Calu3 (cell line): ENCODE data around the gene BUB1. TPM values are rescaled to one million over a fixed set of nuclear protein-coding genes. Genes with fewer than 3 reads are reported as not detected.

Experiments
- Bru-seq: library from RNA; stranded (reverse); fragments of 400-500 nt; gene quantifications from one replicate; lab custom pipeline; 2021; lab: Mats Ljungman, UMichigan
- BruChase-seq, 2 experiments: library from RNA; stranded (reverse); fragments of 400-500 nt; gene quantifications; one replicate each; lab custom pipeline; 2021; lab: Mats Ljungman, UMichigan
- BruUV-seq: library from RNA; stranded (reverse); fragments of 400-500 nt; replicated peaks from 2 replicates; lab custom pipeline; 2021; lab: Mats Ljungman, UMichigan
- CTCF ChIA-PET: fragments of 300-600 bp; sonication (Branson Sonifier 250); formaldehyde crosslinking; loops from one replicate; lab custom pipeline; 2022; ENCODE audit warnings: antibody characterized with exemption; lab: Charles Lee
- DNase-seq: peaks from one replicate; pipeline ENCODE4 v3.0.0; 2022
- H3K27ac Mint-ChIP-seq: one replicate; pipeline ENCODE4 v1.8.0; 2022; ENCODE audit warnings: mixed read lengths; ENCODE audit not compliant: unreplicated experiment
- H3K27me3 Mint-ChIP-seq: one replicate; pipeline ENCODE4 v1.8.0; 2022; ENCODE audit warnings: mixed read lengths; ENCODE audit not compliant: unreplicated experiment
- H3K36me3 Mint-ChIP-seq: one replicate; pipeline ENCODE4 v1.8.0; 2022; ENCODE audit warnings: mild to moderate bottlenecking, moderate library complexity, mixed read lengths; ENCODE audit not compliant: insufficient read depth, unreplicated experiment
- H3K4me1 Mint-ChIP-seq: one replicate; pipeline ENCODE4 v1.8.0; 2022; ENCODE audit warnings: mild to moderate bottlenecking, low read depth, mixed read lengths; ENCODE audit not compliant: unreplicated experiment
- H3K4me3 Mint-ChIP-seq: one replicate; pipeline ENCODE4 v1.8.0; 2022; ENCODE audit warnings: mild to moderate bottlenecking, low read depth, moderate library complexity, mixed read lengths; ENCODE audit not compliant: unreplicated experiment
- H3K9me3 Mint-ChIP-seq: one replicate; pipeline ENCODE4 v1.8.0; 2022; ENCODE audit warnings: low read depth, mixed read lengths; ENCODE audit not compliant: unreplicated experiment
- CTCF ChIP-seq: fragments of 200-600 bp; IDR thresholded peaks from one replicate; pipeline ENCODE4 v1.8.0; 2022; ENCODE audit warnings: antibody characterized with exemption; ENCODE audit not compliant: unreplicated experiment
- intact Hi-C: fragments of 100-400 bp; cut with micrococcal nuclease; formaldehyde crosslinking; loops from one replicate; pipeline ENCODE4 v1.10.0; 2022; ENCODE audit not compliant: unreplicated experiment
- long read RNA-seq: library from polyadenylated mRNA; stranded (forward); transcript quantifications from one replicate; pipeline ENCODE4 v2.0.0, GENCODE V29; 2022
- total RNA-seq: library from RNA; stranded (reverse); gene quantifications from 2 replicates; pipeline ENCODE4 v1.2.3, GENCODE V29; 2022

The BUB1 gene
- total RNA-seq = 63.6 and 66.1 TPM in 2 replicates
- Bru-seq, nascent RNA = percentile 91 among the genes with signal in this experiment
- BruChase-seq, experiment 1, labeled RNA remaining after a 6-hour chase = percentile 87 among the genes with signal in this experiment
- BruChase-seq, experiment 2, labeled RNA remaining after a 2-hour chase = percentile 88 among the genes with signal in this experiment
- long read RNA-seq, transcript BUB1-201 (25 exons, 3,507 nt) = major isoform, 57 of 82 reads
- long read RNA-seq, partial matches to known transcripts = 11 of 82 reads
- long read RNA-seq, other reads (novel, unspliced or antisense) = 13 of 82 reads

GRCh38 chr2:110677530-110678456 is at the start of gene BUB1:
Gene BUB1, minus strand, starts transcription at chr2:110678063. Its CDS starts 68 bp downstream, at chr2:110677995.
- DNase-seq = peak; percentile 98
- peak within 1 kb of the TSS; percentile 94 for H3K4me3 Mint-ChIP-seq
- H3K4me1 Mint-ChIP-seq = peaks cover 30% of the 10 kb centered on the region
- BruUV-seq = no TSS peak
- CTCF ChIA-PET = interaction anchor here (0.7 to 1.0 kb wide), 3 partner anchors 55 to 77 kb away, joined by 3 read pairs; partner anchors contain the start of gene ACOXL
- no peaks in the 10 kb centered on the region for H3K9me3 Mint-ChIP-seq
- no peak for TF ChIP-seq CTCF
- peaks cover 21% of the 10 kb centered on the region for H3K36me3 Mint-ChIP-seq
- H3K27me3 Mint-ChIP-seq = peaks cover 23% of the 10 kb centered on the region
- intact Hi-C loops = loop anchor here (5.0 kb wide), 1 partner anchor 80 kb away; no protein-coding TSS in a partner anchor
- H3K27ac Mint-ChIP-seq = peak within 1 kb of the TSS; percentile 91

- no peak for DNase-seq
- CTCF ChIA-PET = interaction anchor here (0.7 kb wide), 1 partner anchor 26 kb away, joined by 6 read pairs; no protein-coding TSS in a partner anchor
- Mint-ChIP-seq H3K9me3 (no peaks in the 10 kb centered on the region), H3K4me3 (no peak overlapping the region), H3K4me1 (no peaks in the 10 kb centered on the region), H3K27me3 (peaks cover 78% of the 10 kb centered on the region), H3K27ac (no peak overlapping the region), H3K36me3 (no peaks in the 10 kb centered on the region)
- no peak for TF ChIP-seq CTCF
- intact Hi-C loops = no loop called here
- no TSS peak for BruUV-seq
Measured at GRCh38 chr2:110726285-110726684, 48.4 kb upstream of the BUB1 start.

- BruUV-seq = no TSS peak
- Mint-ChIP-seq H3K4me1 (no peaks in the 10 kb centered on the region), H3K27ac (no peak overlapping the region), H3K9me3 (no peaks in the 10 kb centered on the region), H3K36me3 (no peaks in the 10 kb centered on the region), H3K27me3 (peaks cover 78% of the 10 kb centered on the region), H3K4me3 (no peak overlapping the region)
- CTCF ChIA-PET = no interaction called here
- DNase-seq = no peak
- no peak for TF ChIP-seq CTCF
- intact Hi-C loops = no loop called here
Measured at GRCh38 chr2:110725859-110726258, 48.0 kb upstream of the BUB1 start.

- CTCF ChIA-PET = no interaction called here
- H3K9me3 Mint-ChIP-seq = no peaks in the 10 kb centered on the region
- no TSS peak for BruUV-seq
- no peaks in the 10 kb centered on the region for H3K36me3 Mint-ChIP-seq
- H3K27me3 Mint-ChIP-seq = peaks cover 78% of the 10 kb centered on the region
- TF ChIP-seq CTCF = no peak
- no peak for DNase-seq
- H3K4me3 Mint-ChIP-seq = no peak overlapping the region
- H3K4me1 Mint-ChIP-seq = no peaks in the 10 kb centered on the region
- intact Hi-C loops = no loop called here
- no peak overlapping the region for H3K27ac Mint-ChIP-seq
Measured at GRCh38 chr2:110725370-110725769, 47.5 kb upstream of the BUB1 start.
